Measurements from ENCODE around the gene COL5A2. TPM values are rescaled to one million over a fixed set of nuclear protein-coding genes. Genes with fewer than 3 reads are reported as not detected.

COL5A2 gene
- total and polyA plus RNA-seq, 2 donors (not counting 3 experiments of a cell fraction or from before 2014, with no cell fraction given) = 47.4 to 123 TPM

DNA sequence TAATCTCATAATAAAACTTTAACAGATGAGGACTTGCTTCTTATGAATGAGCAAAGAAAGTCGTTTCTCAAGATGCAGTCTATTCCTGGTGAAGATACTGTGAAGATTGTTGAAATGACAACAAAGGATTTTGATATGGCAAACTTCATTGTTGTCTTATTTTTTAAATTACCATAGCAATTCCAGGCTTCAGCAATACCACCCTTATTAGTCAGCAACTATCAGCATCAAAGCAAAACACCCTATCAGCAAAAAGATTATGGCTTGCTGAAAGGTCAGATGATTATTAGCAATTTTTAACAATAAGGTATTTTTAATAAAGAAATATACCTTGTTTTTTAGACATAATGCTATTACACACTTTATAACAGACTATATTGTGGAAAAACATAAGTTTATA is 88.3 kb downstream of the COL5A2 start:
- CTCF ChIA-PET = no interaction called here
- dilution Hi-C loops (cut with MboI; ENCODE audit: extremely low pct_ligation_motif_present, low sequenced_read_pairs) (no loop called here), intact Hi-C loops (cut with micrococcal nuclease) (no loop called here)
- no peak overlapping the region for H3K4me2 ChIP-seq (ENCODE audit: insufficient read depth, low read length)
- H3K79me2 ChIP-seq (ENCODE audit: control insufficient read depth, insufficient read depth, low read length) = no peaks in the 10 kb centered on the region
- peaks cover 5 to 10% of the 10 kb centered on the region in 2 experiments for H3K36me3 ChIP-seq (ENCODE audit: control insufficient read depth in 2 of 2, extremely low read depth in 1 of 2, insufficient read depth in 2 of 2, low read length in 2 of 2)
- H3K9ac ChIP-seq (replicated peaks; ENCODE audit: extremely low read depth, insufficient read depth, low read length) = no peak overlapping the region
- H4K20me1 ChIP-seq (replicated peaks; ENCODE audit: control insufficient read depth, extremely low read depth, insufficient read depth, low read length) = no peaks in the 10 kb centered on the region
- no peaks in the 10 kb centered on the region for H3K9me1 ChIP-seq (replicated peaks; ENCODE audit: control insufficient read depth, extremely low read depth, insufficient read depth, low read length)
- no peaks in the 10 kb centered on the region for H3K9me3 ChIP-seq (replicated peaks; ENCODE audit: control insufficient read depth, insufficient read depth, low read length)
- TF ChIP-seq CTCF (IDR thresholded peaks at IDR 0.05; ENCODE audit: extremely low read depth in 1 of 2, insufficient read depth in 1 of 2, low read depth in 1 of 2, low read length in 2 of 2) (no peak), MAX (IDR thresholded peaks at IDR 0.05; ENCODE audit: insufficient read depth, insufficient read length) (no peak)
- DNase-seq (ENCODE audit: low read depth, low spot score) (no peak), FAIRE-seq (no peak)
- peaks cover 2% of the 10 kb centered on the region for H3K4me1 ChIP-seq (ENCODE audit: control insufficient read depth, extremely low read depth, insufficient read depth, low read length)
- no peak overlapping the region for H3K4me3 ChIP-seq (replicated peaks in 1 of 3; ENCODE audit: insufficient read depth in 1 of 3, low read depth in 1 of 3, low read length in 3 of 3)
- H3K27ac ChIP-seq (ENCODE audit: insufficient read depth, low read depth, low read length) = no peak overlapping the region
- no peaks in the 10 kb centered on the region for H3K27me3 ChIP-seq (ENCODE audit: control insufficient read depth in 2 of 2, insufficient read depth in 2 of 2, low read length in 2 of 2)
- H2AFZ ChIP-seq (ENCODE audit: low read depth, low read length) = no peak overlapping the region
- no TSS peak for BruUV-seq (replicated peaks)
- POLR2A ChIA-PET = no interaction called here

DNA sequence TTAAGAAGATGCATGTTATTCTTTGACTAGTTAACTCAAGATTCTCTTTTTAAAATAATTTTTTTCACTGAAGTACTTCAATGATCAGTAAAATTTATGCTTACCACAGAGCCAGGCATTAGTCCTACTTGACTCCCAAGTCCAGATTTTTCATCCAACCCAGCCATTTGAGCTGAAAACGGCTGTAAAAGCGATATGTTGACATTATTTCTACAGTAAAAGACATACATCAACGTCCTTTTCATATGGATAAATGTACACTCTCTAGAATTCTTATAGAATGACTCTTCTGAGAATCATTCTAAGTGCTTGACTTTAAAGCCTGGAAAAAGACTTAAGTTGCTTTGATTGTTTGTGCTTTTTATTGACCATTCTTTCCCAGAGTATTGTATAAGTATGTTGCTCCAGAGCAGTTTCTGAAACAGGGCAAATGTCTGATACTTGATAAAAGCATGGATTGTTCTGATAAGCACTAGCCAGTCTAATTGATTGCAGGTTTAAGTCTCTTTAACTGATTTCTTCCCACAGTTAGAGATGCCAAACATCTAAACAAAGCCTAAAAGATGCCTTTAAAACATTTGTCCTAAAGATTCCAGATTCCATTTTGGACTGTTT is 90.9 kb downstream of the COL5A2 start:
- H3K27me3 ChIP-seq (ENCODE audit: control insufficient read depth in 2 of 2, insufficient read depth in 2 of 2, low read length in 2 of 2) = no peaks in the 10 kb centered on the region
- H2AFZ ChIP-seq (ENCODE audit: low read depth, low read length) = no peak overlapping the region
- TF ChIP-seq MYC (IDR thresholded peaks at IDR 0.05; ENCODE audit: low read depth, low read length) (no peak), EZH2 (IDR thresholded peaks at IDR 0.05; ENCODE audit: borderline replicate concordance, low read depth, low read length, severe bottlenecking) (no peak), JUN (IDR thresholded peaks at IDR 0.05; ENCODE audit: borderline replicate concordance, insufficient read depth, insufficient read length, low read depth) (no peak), CTCF (IDR thresholded peaks at IDR 0.05; ENCODE audit: extremely low read depth in 1 of 2, insufficient read depth in 1 of 2, low read depth in 1 of 2, low read length in 2 of 2) (no peak), MAX (IDR thresholded peaks at IDR 0.05; ENCODE audit: insufficient read depth, insufficient read length) (no peak), GATA2 (IDR thresholded peaks at IDR 0.05; ENCODE audit: insufficient read depth, insufficient read length, low read depth, low read length) (no peak), POLR2A (IDR thresholded peaks at IDR 0.05; ENCODE audit: low read depth, low read length) (no peak), FOS (IDR thresholded peaks at IDR 0.05; ENCODE audit: borderline replicate concordance, insufficient read depth, low read length) (no peak), POLR2AphosphoS5 (IDR thresholded peaks at IDR 0.05; ENCODE audit: insufficient read depth, low read depth, low read length) (no peak)
- no TSS peak for BruUV-seq (replicated peaks)
- no peaks in the 10 kb centered on the region for H3K9me1 ChIP-seq (replicated peaks; ENCODE audit: control insufficient read depth, extremely low read depth, insufficient read depth, low read length)
- peaks cover 5 to 12% of the 10 kb centered on the region in 2 experiments for H3K36me3 ChIP-seq (ENCODE audit: control insufficient read depth in 2 of 2, extremely low read depth in 1 of 2, insufficient read depth in 2 of 2, low read length in 2 of 2)
- H3K4me2 ChIP-seq (ENCODE audit: insufficient read depth, low read length) = no peak overlapping the region
- no peaks in the 10 kb centered on the region for H3K4me1 ChIP-seq (ENCODE audit: control insufficient read depth, extremely low read depth, insufficient read depth, low read length)
- no peaks in the 10 kb centered on the region for H4K20me1 ChIP-seq (replicated peaks; ENCODE audit: control insufficient read depth, extremely low read depth, insufficient read depth, low read length)
- no peak for DNase-seq (ENCODE audit: low read depth, low spot score)
- intact Hi-C loops (cut with micrococcal nuclease) (no loop called here), dilution Hi-C loops (cut with MboI; ENCODE audit: extremely low pct_ligation_motif_present, low sequenced_read_pairs) (no loop called here)
- no peak for FAIRE-seq
- H3K4me3 ChIP-seq (replicated peaks in 1 of 3; ENCODE audit: insufficient read depth in 1 of 3, low read depth in 1 of 3, low read length in 3 of 3) = no peak overlapping the region
- no peak overlapping the region for H3K9ac ChIP-seq (replicated peaks; ENCODE audit: extremely low read depth, insufficient read depth, low read length)
- POLR2A ChIA-PET = no interaction called here
- H3K9me3 ChIP-seq (replicated peaks; ENCODE audit: control insufficient read depth, insufficient read depth, low read length) = no peaks in the 10 kb centered on the region
- H3K79me2 ChIP-seq (ENCODE audit: control insufficient read depth, insufficient read depth, low read length) = no peaks in the 10 kb centered on the region
- no peak overlapping the region for H3K27ac ChIP-seq (ENCODE audit: insufficient read depth, low read depth, low read length)
- CTCF ChIA-PET = no interaction called here

Data from endothelial cell of umbilical vein (primary cell).